GM18951 (cell line): ENCODE data around the gene TRIM60.
"Not testable (repeated sequence)": the region's sequence is repeated elsewhere in the genome, so short reads cannot be mapped to it uniquely, and the experiment has no call there.

Source experiments
- POLR2A ChIP-seq: IDR thresholded peaks from 4 replicates; pipeline ENCODE4 v1.6.1; 2011; ENCODE audit warnings: mild to moderate bottlenecking; ENCODE audit not compliant: insufficient read length, insufficient read depth; ENCODE audit errors: extremely low read depth
- in situ Hi-C: fragments of 300-500 bp; cut with MboI; formaldehyde crosslinking; loops from one replicate; pipeline ENCODE4 v1.12.0; 2022; ENCODE audit warnings: low sequenced_read_pairs, mixed read lengths, inconsistent platforms; ENCODE audit not compliant: unreplicated experiment

TRIM60 gene

DNA sequence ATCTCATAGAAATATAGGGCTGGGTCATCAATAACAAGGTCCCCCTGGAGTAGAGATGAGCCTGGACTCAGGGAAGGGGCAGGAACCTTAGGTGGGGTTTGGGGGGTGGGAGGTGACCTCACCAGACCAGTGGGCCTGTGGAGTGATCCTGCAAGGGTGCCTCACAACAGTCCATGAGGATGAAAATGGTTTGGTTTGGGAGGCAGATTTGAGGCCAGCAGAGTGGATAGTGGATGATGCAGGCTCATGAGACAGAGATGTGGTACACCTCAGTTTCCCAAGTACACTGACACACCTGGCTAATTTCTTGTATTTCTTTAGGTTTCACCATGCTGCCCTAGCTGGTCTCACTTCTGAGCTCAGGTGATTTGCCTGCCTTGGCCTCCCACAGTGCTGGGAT is 18.1 kb upstream of the TRIM60 start:
- TF ChIP-seq POLR2A, result no peak
- in situ Hi-C loops, result no loop called here

GRCh38 chr4:165016971-165017370 is 14.8 kb upstream of the TRIM60 start:
- TF ChIP-seq POLR2A, result no peak
- in situ Hi-C loops, result no loop called here

GRCh38 chr4:165019995-165020394 is 11.8 kb upstream of the TRIM60 start:
- in situ Hi-C loops, result not testable (repeated sequence)

DNA sequence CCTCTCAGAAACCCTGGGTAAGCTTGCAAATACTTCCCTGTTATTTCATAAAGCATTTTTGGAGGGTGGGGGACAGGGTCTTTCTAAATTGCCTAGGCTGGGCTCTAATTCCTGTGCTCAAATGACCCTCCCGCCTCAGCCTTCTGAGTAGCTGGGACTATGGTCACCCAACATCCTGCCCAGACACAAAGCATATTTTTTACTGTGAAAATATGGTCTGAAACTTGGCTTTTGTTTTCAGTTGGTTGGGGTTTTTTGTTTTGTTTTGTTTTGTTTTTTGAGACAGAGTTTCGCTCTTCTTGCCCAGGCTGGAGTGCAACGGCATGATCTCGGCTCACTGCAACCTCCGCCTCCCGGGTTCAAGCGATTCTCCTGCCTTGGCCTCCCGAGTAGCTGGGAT is 6.0 kb upstream of the TRIM60 start:
- in situ Hi-C loops, result not testable (repeated sequence)

DNA sequence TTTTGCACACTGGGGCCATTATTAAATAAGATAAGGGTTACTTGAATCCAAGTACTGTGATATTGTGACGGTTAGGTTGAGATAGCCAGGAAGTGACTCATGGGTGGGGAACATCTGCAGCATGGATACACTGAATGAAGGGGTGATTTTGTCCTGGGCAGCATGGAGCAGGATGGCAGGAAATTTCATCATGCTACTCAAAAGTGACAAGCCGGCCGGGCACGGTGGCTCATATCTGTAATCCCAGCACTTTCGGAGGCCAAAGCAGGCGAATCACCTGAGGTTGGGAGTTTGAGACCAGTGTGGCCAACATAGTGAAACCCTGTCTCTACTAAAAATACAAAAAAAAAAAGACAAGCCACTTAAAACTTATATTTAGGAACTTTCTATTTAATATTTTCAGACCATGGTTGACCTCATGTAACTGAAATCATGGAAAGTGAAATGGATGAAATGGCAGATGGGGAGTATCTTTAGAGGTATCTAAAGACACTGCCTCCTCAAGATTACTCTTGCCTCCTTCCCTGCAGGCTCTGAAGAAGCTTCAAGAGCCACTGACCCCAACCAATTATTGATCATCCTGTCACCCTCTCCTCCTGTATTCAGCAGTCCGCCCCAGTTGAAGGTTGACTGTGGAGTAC is 3.9 kb upstream of the TRIM60 start:
- TF ChIP-seq POLR2A, result no peak
- in situ Hi-C loops, result no loop called here

DNA sequence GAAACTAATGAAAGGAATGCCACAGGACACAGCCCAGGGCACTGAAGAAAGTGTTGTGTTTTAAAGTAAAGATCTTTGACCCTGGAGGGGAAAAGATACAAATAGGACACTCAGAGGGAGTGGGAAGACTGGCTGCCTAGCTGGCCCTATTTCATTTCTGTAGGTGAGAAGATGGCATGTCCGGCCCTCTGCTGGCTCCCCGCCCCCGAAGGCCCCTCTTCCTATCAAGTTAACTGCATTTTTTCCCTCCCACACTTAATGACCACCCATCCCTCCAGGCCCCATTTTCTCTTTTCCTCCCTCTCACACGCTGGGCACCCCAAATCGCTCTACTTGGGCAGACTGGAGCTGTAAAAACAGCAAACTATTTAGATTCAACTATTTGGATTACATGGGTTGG is 16.4 kb downstream of the TRIM60 start:
- in situ Hi-C loops, result no loop called here
- no peak for TF ChIP-seq POLR2A

GRCh38 chr4:165052627-165053026 is 20.8 kb downstream of the TRIM60 start:
- in situ Hi-C loops, result no loop called here
- no peak for TF ChIP-seq POLR2A

GRCh38 chr4:165053645-165054044 is 21.8 kb downstream of the TRIM60 start, which contains the start of gene TRIM75:
Gene TRIM75, plus strand, starts transcription at chr4:165053866. Its CDS starts 5,282 bp downstream, at chr4:165059148.
- in situ Hi-C loops, result no loop called here
- no peak for TF ChIP-seq POLR2A

DNA sequence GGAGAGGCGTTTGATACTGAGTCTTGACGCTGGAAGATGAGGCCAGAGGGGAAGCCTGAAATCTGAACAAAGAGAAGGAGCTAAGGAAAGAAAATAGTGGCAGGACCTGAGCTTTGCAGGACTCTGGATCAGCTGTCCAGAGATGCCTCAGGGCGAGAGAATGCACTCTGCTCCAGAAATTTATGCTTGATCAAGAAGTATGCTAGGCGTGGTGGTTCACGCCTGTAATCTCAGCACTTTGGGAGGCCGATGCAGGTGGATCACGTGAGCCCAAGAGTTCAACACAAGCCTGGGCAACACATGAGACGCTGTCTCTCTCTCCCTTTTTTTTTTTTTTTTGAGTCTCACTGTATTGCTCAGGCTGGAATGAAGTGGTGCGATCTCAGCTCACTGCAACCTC is 23.8 kb downstream of the TRIM60 start:
- in situ Hi-C loops, result no loop called here
- TF ChIP-seq POLR2A, result no peak

GRCh38 chr4:165058666-165059065 is 26.9 kb downstream of the TRIM60 start:
- TF ChIP-seq POLR2A, result no peak
- in situ Hi-C loops, result no loop called here

GRCh38 chr4:165059386-165059785 is 27.6 kb downstream of the TRIM60 start:
- in situ Hi-C loops, result no loop called here
- TF ChIP-seq POLR2A, result no peak

DNA sequence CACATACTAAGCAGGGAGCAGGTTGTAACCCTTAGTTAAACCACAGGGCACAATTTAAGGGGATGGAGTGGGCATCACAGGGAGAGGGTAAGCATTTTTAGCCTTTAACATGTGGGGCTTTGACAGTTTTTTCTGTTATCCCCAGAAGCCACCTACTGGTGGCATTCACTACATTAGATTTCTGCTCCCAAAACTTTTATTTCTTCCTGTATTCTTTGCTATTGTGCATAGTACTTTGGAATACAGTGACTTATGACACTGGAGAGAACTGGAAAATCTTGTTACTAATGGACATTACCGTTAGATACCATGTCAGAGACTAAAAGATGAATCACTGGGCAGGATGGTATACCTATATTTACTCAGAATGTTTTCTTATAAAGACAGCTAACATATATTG is 29.1 kb downstream of the TRIM60 start:
- in situ Hi-C loops, result no loop called here
- TF ChIP-seq POLR2A, result no peak

GRCh38 chr4:165070560-165070959 is 38.8 kb downstream of the TRIM60 start:
- no peak for TF ChIP-seq POLR2A
- in situ Hi-C loops, result no loop called here

DNA sequence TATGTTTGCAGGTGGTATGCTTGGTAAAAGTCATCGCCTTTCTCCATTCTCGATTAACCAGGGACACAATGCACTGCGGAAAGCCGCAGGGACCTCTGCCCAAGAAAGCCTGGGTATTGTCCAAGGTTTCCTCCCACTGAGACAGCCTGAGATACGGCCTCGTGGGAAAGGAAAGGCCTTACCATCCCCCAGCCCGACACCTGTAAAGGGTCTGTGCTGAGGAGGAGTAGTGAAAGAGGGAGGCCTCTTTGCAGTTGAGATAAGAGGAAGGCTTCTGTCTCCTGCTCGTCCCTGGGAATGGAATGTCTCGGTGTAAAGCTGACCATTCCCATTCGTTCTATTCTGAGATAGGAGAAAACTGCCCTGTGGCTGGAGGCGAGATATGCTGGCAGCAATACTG is 41.5 kb downstream of the TRIM60 start:
- in situ Hi-C loops, result not testable (repeated sequence)

GRCh38 chr4:165077034-165077578 is 45.3 kb downstream of the TRIM60 start:
- in situ Hi-C loops, result no loop called here
- no peak for TF ChIP-seq POLR2A
